ENCODE results near the gene THSD7B. TPM values are rescaled to one million over a fixed set of nuclear protein-coding genes. Genes with fewer than 3 reads are reported as not detected.

Gene THSD7B
- total and polyA plus RNA-seq, 2 experiments from 2014 or later, result 0.86 to 3.8 TPM

DNA sequence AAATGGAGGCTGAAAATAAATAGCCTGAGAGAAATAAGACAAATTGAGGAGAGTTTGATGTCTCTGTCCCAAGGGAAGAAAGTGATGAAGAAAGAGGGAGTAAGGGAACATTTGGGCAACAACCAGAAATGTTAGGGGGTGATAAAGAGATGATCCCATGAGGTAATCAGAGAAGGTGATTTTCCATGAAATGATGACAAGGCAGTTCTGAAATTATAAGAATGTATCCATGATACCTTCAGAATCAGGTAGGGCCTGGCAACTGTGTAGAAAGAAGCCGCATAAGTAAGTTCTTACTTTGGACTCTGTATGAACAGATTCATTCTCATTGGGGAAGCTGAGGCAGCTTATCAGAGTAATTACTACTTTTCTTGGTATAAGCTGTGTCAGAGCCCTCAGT is 106.1 kb downstream of the THSD7B start:
- Histone ChIP-seq H3K4me2 (no peak overlapping the region), H3K4me3 (no peak overlapping the region), H3K36me3 (ENCODE audit: insufficient read depth) (no peaks in the 10 kb centered on the region), H3K79me2 (replicated peaks; ENCODE audit: insufficient read depth) (no peaks in the 10 kb centered on the region; the same call in 1 of the 2 replicates), H3F3A (replicated peaks; ENCODE audit: low read depth) (no peaks in the 10 kb centered on the region), H3K27ac (ENCODE audit: low read depth) (no peak overlapping the region), H3K27me3 (ENCODE audit: insufficient read depth) (no peaks in the 10 kb centered on the region), H4K20me1 (replicated peaks; ENCODE audit: insufficient read depth) (no peaks in the 10 kb centered on the region), H3K9me2 (ENCODE audit: insufficient read depth) (no peaks in the 10 kb centered on the region), H3K4me1 (ENCODE audit: insufficient read depth) (no peaks in the 10 kb centered on the region), H2AFZ (no peak overlapping the region)
- H3K27ac Mint-ChIP-seq, result no peak overlapping the region
- ATAC-seq (no peak), DNase-seq (ENCODE audit: low spot score) (no peak)
- no peaks in the 10 kb centered on the region for H3K27me3 Mint-ChIP-seq (ENCODE audit: insufficient read depth, low read depth, poor library complexity)
- TF ChIP-seq STAT1 (IDR thresholded peaks at IDR 0.05; ENCODE audit: unreplicated experiment), result no peak
- TF ChIP-seq ZNF114 (CRISPR knock-in tag; IDR thresholded peaks at IDR 0.05), result no peak
- TF ChIP-seq, protein P1, sequence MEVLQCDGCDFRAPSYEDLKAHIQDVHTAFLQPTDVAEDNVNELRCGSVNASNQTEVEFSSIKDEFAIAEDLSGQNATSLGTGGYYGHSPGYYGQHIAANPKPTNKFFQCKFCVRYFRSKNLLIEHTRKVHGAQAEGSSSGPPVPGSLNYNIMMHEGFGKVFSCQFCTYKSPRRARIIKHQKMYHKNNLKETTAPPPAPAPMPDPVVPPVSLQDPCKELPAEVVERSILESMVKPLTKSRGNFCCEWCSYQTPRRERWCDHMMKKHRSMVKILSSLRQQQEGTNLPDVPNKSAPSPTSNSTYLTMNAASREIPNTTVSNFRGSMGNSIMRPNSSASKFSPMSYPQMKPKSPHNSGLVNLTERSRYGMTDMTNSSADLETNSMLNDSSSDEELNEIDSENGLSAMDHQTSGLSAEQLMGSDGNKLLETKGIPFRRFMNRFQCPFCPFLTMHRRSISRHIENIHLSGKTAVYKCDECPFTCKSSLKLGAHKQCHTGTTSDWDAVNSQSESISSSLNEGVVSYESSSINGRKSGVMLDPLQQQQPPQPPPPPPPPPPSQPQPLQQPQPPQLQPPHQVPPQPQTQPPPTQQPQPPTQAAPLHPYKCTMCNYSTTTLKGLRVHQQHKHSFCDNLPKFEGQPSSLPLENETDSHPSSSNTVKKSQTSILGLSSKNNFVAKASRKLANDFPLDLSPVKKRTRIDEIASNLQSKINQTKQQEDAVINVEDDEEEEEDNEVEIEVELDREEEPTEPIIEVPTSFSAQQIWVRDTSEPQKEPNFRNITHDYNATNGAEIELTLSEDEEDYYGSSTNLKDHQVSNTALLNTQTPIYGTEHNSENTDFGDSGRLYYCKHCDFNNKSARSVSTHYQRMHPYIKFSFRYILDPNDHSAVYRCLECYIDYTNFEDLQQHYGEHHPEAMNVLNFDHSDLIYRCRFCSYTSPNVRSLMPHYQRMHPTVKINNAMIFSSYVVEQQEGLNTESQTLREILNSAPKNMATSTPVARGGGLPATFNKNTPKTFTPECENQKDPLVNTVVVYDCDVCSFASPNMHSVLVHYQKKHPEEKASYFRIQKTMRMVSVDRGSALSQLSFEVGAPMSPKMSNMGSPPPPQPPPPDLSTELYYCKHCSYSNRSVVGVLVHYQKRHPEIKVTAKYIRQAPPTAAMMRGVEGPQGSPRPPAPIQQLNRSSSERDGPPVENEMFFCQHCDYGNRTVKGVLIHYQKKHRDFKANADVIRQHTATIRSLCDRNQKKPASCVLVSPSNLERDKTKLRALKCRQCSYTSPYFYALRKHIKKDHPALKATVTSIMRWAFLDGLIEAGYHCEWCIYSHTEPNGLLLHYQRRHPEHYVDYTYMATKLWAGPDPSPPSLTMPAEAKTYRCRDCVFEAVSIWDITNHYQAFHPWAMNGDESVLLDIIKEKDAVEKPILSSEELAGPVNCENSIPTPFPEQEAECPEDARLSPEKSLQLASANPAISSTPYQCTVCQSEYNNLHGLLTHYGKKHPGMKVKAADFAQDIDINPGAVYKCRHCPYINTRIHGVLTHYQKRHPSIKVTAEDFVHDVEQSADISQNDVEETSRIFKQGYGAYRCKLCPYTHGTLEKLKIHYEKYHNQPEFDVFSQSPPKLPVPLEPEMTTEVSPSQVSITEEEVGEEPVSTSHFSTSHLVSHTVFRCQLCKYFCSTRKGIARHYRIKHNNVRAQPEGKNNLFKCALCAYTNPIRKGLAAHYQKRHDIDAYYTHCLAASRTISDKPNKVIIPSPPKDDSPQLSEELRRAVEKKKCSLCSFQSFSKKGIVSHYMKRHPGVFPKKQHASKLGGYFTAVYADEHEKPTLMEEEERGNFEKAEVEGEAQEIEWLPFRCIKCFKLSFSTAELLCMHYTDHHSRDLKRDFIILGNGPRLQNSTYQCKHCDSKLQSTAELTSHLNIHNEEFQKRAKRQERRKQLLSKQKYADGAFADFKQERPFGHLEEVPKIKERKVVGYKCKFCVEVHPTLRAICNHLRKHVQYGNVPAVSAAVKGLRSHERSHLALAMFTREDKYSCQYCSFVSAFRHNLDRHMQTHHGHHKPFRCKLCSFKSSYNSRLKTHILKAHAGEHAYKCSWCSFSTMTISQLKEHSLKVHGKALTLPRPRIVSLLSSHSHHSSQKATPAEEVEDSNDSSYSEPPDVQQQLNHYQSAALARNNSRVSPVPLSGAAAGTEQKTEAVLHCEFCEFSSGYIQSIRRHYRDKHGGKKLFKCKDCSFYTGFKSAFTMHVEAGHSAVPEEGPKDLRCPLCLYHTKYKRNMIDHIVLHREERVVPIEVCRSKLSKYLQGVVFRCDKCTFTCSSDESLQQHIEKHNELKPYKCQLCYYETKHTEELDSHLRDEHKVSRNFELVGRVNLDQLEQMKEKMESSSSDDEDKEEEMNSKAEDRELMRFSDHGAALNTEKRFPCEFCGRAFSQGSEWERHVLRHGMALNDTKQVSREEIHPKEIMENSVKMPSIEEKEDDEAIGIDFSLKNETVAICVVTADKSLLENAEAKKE (CRISPR knock-in tag; IDR thresholded peaks at IDR 0.05), result no peak
- no peak for TF ChIP-seq EZH2 (IDR thresholded peaks at IDR 0.05; ENCODE audit: low read depth, unreplicated experiment)
- TF ChIP-seq POLR2AphosphoS5 (IDR thresholded peaks at IDR 0.05; ENCODE audit: low read depth), result no peak
- TF ChIP-seq, protein P2, sequence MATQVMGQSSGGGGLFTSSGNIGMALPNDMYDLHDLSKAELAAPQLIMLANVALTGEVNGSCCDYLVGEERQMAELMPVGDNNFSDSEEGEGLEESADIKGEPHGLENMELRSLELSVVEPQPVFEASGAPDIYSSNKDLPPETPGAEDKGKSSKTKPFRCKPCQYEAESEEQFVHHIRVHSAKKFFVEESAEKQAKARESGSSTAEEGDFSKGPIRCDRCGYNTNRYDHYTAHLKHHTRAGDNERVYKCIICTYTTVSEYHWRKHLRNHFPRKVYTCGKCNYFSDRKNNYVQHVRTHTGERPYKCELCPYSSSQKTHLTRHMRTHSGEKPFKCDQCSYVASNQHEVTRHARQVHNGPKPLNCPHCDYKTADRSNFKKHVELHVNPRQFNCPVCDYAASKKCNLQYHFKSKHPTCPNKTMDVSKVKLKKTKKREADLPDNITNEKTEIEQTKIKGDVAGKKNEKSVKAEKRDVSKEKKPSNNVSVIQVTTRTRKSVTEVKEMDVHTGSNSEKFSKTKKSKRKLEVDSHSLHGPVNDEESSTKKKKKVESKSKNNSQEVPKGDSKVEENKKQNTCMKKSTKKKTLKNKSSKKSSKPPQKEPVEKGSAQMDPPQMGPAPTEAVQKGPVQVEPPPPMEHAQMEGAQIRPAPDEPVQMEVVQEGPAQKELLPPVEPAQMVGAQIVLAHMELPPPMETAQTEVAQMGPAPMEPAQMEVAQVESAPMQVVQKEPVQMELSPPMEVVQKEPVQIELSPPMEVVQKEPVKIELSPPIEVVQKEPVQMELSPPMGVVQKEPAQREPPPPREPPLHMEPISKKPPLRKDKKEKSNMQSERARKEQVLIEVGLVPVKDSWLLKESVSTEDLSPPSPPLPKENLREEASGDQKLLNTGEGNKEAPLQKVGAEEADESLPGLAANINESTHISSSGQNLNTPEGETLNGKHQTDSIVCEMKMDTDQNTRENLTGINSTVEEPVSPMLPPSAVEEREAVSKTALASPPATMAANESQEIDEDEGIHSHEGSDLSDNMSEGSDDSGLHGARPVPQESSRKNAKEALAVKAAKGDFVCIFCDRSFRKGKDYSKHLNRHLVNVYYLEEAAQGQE (IDR thresholded peaks at IDR 0.05; ENCODE audit: unreplicated experiment), result no peak
- TF ChIP-seq, protein P3, sequence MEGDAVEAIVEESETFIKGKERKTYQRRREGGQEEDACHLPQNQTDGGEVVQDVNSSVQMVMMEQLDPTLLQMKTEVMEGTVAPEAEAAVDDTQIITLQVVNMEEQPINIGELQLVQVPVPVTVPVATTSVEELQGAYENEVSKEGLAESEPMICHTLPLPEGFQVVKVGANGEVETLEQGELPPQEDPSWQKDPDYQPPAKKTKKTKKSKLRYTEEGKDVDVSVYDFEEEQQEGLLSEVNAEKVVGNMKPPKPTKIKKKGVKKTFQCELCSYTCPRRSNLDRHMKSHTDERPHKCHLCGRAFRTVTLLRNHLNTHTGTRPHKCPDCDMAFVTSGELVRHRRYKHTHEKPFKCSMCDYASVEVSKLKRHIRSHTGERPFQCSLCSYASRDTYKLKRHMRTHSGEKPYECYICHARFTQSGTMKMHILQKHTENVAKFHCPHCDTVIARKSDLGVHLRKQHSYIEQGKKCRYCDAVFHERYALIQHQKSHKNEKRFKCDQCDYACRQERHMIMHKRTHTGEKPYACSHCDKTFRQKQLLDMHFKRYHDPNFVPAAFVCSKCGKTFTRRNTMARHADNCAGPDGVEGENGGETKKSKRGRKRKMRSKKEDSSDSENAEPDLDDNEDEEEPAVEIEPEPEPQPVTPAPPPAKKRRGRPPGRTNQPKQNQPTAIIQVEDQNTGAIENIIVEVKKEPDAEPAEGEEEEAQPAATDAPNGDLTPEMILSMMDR (conservative IDR thresholded peaks at IDR 0.05; ENCODE audit: low read depth in 2 of 2), result no peak
- no peak for TF ChIP-seq JUNB (IDR thresholded peaks at IDR 0.05; ENCODE audit: unreplicated experiment)
- TF ChIP-seq EZH2phosphoT487 (IDR thresholded peaks at IDR 0.05; ENCODE audit: unreplicated experiment), result no peak
- TF ChIP-seq, protein P4, sequence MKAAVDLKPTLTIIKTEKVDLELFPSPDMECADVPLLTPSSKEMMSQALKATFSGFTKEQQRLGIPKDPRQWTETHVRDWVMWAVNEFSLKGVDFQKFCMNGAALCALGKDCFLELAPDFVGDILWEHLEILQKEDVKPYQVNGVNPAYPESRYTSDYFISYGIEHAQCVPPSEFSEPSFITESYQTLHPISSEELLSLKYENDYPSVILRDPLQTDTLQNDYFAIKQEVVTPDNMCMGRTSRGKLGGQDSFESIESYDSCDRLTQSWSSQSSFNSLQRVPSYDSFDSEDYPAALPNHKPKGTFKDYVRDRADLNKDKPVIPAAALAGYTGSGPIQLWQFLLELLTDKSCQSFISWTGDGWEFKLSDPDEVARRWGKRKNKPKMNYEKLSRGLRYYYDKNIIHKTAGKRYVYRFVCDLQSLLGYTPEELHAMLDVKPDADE (IDR thresholded peaks at IDR 0.05), result no peak
- no peak for TF ChIP-seq CREB1 (CRISPR knock-in tag; IDR thresholded peaks at IDR 0.05; ENCODE audit: low read depth)
- H3K36me3 Mint-ChIP-seq (ENCODE audit: low read depth), result no peaks in the 10 kb centered on the region
- no peaks in the 10 kb centered on the region for H3K9me3 Mint-ChIP-seq
- no peak overlapping the region for H3K4me3 Mint-ChIP-seq
- H3K4me1 Mint-ChIP-seq, result no peaks in the 10 kb centered on the region
